ENCODE measurements around the gene MRO. TPM values are rescaled to one million over a fixed set of nuclear protein-coding genes. Genes with fewer than 3 reads are reported as not detected.

MRO gene
- total RNA-seq, 1 donor from 2014 or later: 0.18 TPM

DNA sequence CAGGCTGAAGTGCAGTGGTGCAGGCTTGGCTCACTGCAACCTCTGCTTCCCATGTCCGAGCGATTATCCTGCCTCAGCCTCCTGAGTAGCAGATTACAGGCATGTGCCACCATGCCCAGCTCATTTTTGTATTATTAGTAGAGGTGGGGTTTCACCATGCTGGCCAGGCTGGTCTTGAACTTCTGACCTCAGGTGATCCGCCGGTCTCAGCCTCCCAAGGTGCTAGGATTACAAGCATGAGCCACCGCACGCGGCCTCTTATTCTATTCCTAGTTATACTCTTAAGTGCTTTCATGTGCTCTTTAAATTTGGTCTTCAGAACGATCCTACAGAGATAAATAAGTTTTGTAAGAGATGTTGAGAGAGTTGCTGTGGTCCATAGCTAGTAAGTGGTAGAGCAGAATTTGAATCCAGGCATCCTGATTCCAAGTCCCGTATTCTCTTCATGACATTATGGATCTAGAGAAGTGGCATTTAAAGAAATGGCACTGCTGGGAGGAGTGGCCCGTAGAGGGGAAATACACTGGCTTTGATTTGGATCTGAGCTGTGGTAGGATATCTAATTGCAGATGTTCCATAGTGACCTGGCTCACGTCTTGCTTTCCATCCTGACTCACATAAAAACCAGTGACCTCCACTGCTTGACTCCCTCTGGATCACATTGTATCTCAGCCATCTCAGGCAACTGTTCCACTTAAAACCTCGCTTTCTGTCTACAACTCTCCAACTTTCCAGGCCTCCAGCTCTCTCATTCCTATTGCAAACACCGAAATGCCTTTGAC is 36.4 kb upstream of the MRO start:
- FAIRE-seq (no peak), DNase-seq (ENCODE audit: low read depth) (no peak)
- Histone ChIP-seq H3K27me3 (ENCODE audit: insufficient read depth, low read length) (no peaks in the 10 kb centered on the region), H2AFZ (ENCODE audit: low read depth, low read length) (no peak overlapping the region), H4K20me1 (ENCODE audit: insufficient read depth, low read length) (no peaks in the 10 kb centered on the region), H3K4me3 (ENCODE audit: insufficient read depth, low read depth, low read length) (no peak overlapping the region), H3K79me2 (ENCODE audit: insufficient read depth, low read length) (no peaks in the 10 kb centered on the region), H3K4me1 (ENCODE audit: insufficient read depth, low read length) (peaks cover 10% of the 10 kb centered on the region), H3K27ac (ENCODE audit: low read depth, low read length) (no peak overlapping the region), H3K9me3 (ENCODE audit: insufficient read depth, low read depth, low read length) (no peaks in the 10 kb centered on the region), H3K36me3 (ENCODE audit: insufficient read depth, low read length) (no peaks in the 10 kb centered on the region), H3K9ac (ENCODE audit: low read length) (no peak overlapping the region), H3K4me2 (ENCODE audit: low read length) (no peak overlapping the region)
- Mint-ChIP-seq H3K4me1 (ENCODE audit: low read depth, unreplicated experiment) (peaks cover 25% of the 10 kb centered on the region), H3K4me3 (ENCODE audit: unreplicated experiment) (no peak overlapping the region), H3K9me3 (ENCODE audit: unreplicated experiment) (no peaks in the 10 kb centered on the region), H3K27ac (ENCODE audit: unreplicated experiment) (no peak overlapping the region), H3K27me3 (ENCODE audit: low read depth, unreplicated experiment) (no peaks in the 10 kb centered on the region), H3K36me3 (ENCODE audit: low read depth, unreplicated experiment) (no peaks in the 10 kb centered on the region)
- TF ChIP-seq, protein P1, sequence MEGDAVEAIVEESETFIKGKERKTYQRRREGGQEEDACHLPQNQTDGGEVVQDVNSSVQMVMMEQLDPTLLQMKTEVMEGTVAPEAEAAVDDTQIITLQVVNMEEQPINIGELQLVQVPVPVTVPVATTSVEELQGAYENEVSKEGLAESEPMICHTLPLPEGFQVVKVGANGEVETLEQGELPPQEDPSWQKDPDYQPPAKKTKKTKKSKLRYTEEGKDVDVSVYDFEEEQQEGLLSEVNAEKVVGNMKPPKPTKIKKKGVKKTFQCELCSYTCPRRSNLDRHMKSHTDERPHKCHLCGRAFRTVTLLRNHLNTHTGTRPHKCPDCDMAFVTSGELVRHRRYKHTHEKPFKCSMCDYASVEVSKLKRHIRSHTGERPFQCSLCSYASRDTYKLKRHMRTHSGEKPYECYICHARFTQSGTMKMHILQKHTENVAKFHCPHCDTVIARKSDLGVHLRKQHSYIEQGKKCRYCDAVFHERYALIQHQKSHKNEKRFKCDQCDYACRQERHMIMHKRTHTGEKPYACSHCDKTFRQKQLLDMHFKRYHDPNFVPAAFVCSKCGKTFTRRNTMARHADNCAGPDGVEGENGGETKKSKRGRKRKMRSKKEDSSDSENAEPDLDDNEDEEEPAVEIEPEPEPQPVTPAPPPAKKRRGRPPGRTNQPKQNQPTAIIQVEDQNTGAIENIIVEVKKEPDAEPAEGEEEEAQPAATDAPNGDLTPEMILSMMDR (IDR thresholded peaks at IDR 0.05; ENCODE audit: insufficient read depth, low read depth, low read length): no peak
- no peak for TF ChIP-seq EZH2 (IDR thresholded peaks at IDR 0.05; ENCODE audit: insufficient read depth, low read length)

DNA sequence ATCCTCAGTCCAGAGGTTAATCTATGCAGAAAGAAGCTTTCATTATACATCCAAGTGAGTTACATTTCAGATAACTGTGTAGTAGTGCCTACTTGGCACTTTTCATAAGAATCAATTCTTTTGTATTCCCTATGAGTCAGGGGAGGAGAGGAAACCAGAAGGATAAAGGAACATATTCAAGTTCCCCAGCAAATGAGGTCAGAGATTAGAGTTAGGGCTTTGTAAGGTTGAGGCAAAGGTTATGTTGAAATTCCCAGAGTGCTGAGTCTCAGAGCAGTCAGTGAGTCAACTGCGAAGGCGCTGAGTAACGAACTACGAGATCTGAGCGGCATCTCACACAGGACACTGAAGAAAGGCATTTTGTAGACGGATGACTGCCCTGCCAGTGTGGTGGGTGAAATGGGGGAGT is 34.1 kb upstream of the MRO start:
- Histone ChIP-seq H3K27me3 (ENCODE audit: insufficient read depth, low read length) (no peaks in the 10 kb centered on the region), H3K9ac (ENCODE audit: low read length) (peak overlapping the region; percentile 12)
- no peak for FAIRE-seq

More for the DNA sequence above, 34.1 kb upstream of the MRO start:
- Mint-ChIP-seq H3K4me3 (ENCODE audit: unreplicated experiment) (no peak overlapping the region), H3K27me3 (ENCODE audit: low read depth, unreplicated experiment) (no peaks in the 10 kb centered on the region), H3K36me3 (ENCODE audit: low read depth, unreplicated experiment) (no peaks in the 10 kb centered on the region), H3K9me3 (ENCODE audit: unreplicated experiment) (no peaks in the 10 kb centered on the region), H3K27ac (ENCODE audit: unreplicated experiment) (peak overlapping the region; percentile 91), H3K4me1 (ENCODE audit: low read depth, unreplicated experiment) (peaks cover 22% of the 10 kb centered on the region)
- Histone ChIP-seq H3K36me3 (ENCODE audit: insufficient read depth, low read length) (no peaks in the 10 kb centered on the region), H3K4me3 (ENCODE audit: insufficient read depth, low read depth, low read length) (no peak overlapping the region), H2AFZ (ENCODE audit: low read depth, low read length) (no peak overlapping the region), H3K9me3 (ENCODE audit: insufficient read depth, low read depth, low read length) (no peaks in the 10 kb centered on the region), H3K4me2 (ENCODE audit: low read length) (peak overlapping the region; percentile 50), H3K4me1 (ENCODE audit: insufficient read depth, low read length) (peaks cover 10% of the 10 kb centered on the region), H4K20me1 (ENCODE audit: insufficient read depth, low read length) (no peaks in the 10 kb centered on the region), H3K79me2 (ENCODE audit: insufficient read depth, low read length) (no peaks in the 10 kb centered on the region), H3K27ac (ENCODE audit: low read depth, low read length) (peak overlapping the region; percentile 7)
- peak; percentile 70 for DNase-seq (ENCODE audit: low read depth)
- TF ChIP-seq EZH2 (IDR thresholded peaks at IDR 0.05; ENCODE audit: insufficient read depth, low read length): no peak
- TF ChIP-seq, protein P1 (IDR thresholded peaks at IDR 0.05; ENCODE audit: insufficient read depth, low read depth, low read length): no peak

All from astrocyte (in vitro differentiated cells and primary cell).